Tibial nerve (tissue), 4 donors: Measurements from ENCODE around the gene BHLHA15. TPM values are rescaled to one million over a fixed set of nuclear protein-coding genes. Genes with fewer than 3 reads are reported as not detected.

Experiments used
- DNase-seq, 2 donors: peaks; one replicate each; pipeline ENCODE4 v3.0.0-alpha.2; 2019; ENCODE audit warnings: low spot score in 2 of 2
- H3K27ac ChIP-seq, 4 donors: fragments of 200-600 bp; sonication (generic) in 3 of 4; one replicate each; pipeline ENCODE4 v1.5.1; 2017 to 2019; ENCODE audit warnings: mild to moderate bottlenecking in 1 of 4
- H3K27me3 ChIP-seq, 2 donors: fragments of 200-600 bp; sonication (generic) in 1 of 2; one replicate each; pipeline versions ENCODE4 v1.5.1 to v1.6.0; 2017 to 2019
- H3K36me3 ChIP-seq, 3 donors: fragments of 200-600 bp; sonication (generic); one replicate each; pipeline ENCODE4 v1.5.1; 2018 to 2019
- H3K4me1 ChIP-seq, 4 donors: fragments of 200-600 bp; sonication (generic) in 3 of 4; one replicate each; pipeline ENCODE4 v1.5.1; 2017 to 2019
- H3K4me3 ChIP-seq, 4 donors: fragments of 200-600 bp; sonication (generic) in 3 of 4; one replicate each; pipeline ENCODE4 v1.5.1; 2017 to 2019; ENCODE audit warnings: mild to moderate bottlenecking in 1 of 4, moderate library complexity in 1 of 4
- H3K9me3 ChIP-seq, 4 donors: fragments of 200-600 bp; sonication (generic) in 3 of 4; one replicate each; pipeline ENCODE4 v1.5.1; 2017 to 2019
- EP300 ChIP-seq, 2 donors: sonication (generic); formaldehyde crosslinking; IDR thresholded peaks; one replicate each; pipeline ENCODE4 v1.6.1; 2017; ENCODE audit warnings: antibody characterized with exemption in 2 of 2, mild to moderate bottlenecking in 1 of 2
- POLR2A ChIP-seq, 2 donors: fragments of 450-650 bp; IDR thresholded peaks; one replicate each; pipeline ENCODE4 v1.6.1; 2017; ENCODE audit warnings: antibody characterized with exemption in 2 of 2, mild to moderate bottlenecking in 2 of 2, moderate library complexity in 2 of 2
- WGBS, 2 donors: methylation state at CpG; one replicate each; pipeline ENCODE4 v1.1.5; 2018; 5-methylcytosine and 5-hydroxymethylcytosine counted together
- total RNA-seq, 4 donors: library from RNA; depleted of rRNA; stranded (reverse); fragments of >200 nt; gene quantifications; one replicate each; pipeline ENCODE4 v1.1.0, GENCODE V29; 2016
- TF ChIP-seq, protein P1 (sequence below), 5 experiments: fragments of 200-600 bp in 3 of 5; fragments of 450-650 bp in 2 of 5; sonication (generic) in 3 of 5; IDR thresholded peaks; one replicate each; pipeline ENCODE4 v1.5.1; 2016 to 2019; ENCODE audit warnings: antibody characterized with exemption in 5 of 5, mild to moderate bottlenecking in 3 of 5, moderate library complexity in 2 of 5

BHLHA15 gene
- total RNA-seq, result not detected

DNA sequence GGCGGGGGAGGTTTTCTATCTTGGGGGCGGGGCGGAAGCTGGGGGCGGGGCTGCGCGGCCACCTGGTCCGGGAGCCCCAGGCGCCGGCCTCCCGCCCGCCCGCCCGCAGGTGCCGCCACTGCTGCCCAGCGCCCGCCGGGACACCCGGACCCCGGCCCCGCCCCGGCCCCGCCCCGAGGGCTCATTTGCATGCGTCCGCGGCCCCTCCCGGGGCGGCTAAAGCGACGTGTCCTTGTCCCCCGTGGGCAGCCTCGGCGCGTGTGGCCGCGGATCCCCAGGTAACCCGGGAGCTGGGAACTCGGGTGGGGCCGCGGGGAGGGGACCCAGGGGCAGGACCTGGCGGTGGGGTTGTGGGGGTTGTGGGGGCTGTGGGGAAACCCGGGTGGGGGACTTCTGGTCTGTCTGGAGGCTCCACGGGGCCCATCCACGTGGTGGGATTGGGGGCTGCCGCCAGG is at the start of gene BHLHA15:
Gene BHLHA15 (plus strand): TSS at position 219 of the 455 bp plus-strand sequence. CDS start 871 bp downstream, outside the sequence.
- TF ChIP-seq POLR2A (IDR thresholded peaks at IDR 0.05) (no peak), EP300 (IDR thresholded peaks at IDR 0.05) (no peak)
- TF ChIP-seq, protein P1, sequence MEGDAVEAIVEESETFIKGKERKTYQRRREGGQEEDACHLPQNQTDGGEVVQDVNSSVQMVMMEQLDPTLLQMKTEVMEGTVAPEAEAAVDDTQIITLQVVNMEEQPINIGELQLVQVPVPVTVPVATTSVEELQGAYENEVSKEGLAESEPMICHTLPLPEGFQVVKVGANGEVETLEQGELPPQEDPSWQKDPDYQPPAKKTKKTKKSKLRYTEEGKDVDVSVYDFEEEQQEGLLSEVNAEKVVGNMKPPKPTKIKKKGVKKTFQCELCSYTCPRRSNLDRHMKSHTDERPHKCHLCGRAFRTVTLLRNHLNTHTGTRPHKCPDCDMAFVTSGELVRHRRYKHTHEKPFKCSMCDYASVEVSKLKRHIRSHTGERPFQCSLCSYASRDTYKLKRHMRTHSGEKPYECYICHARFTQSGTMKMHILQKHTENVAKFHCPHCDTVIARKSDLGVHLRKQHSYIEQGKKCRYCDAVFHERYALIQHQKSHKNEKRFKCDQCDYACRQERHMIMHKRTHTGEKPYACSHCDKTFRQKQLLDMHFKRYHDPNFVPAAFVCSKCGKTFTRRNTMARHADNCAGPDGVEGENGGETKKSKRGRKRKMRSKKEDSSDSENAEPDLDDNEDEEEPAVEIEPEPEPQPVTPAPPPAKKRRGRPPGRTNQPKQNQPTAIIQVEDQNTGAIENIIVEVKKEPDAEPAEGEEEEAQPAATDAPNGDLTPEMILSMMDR (IDR thresholded peaks at IDR 0.05), result no peak

DNA sequence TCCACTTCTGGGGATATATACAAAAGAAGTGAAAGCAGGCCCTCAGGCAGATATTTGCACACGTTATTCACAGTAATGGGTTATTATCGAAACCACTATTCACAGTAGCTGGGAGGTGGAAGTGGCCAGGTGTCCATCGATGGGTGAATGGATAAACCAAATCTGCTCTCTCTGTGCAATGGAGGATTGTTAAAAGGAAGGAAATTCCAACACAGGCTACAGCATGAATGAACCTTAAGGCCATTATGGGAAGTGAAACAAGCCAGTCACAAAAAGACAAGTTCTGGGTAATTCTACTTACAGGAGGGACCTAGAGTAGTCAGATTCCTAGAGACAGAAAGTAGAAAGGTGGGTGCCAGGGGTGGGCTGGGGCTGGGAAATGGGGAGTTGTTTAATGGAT is 48.5 kb upstream of the BHLHA15 start:
- TF ChIP-seq EP300 (IDR thresholded peaks at IDR 0.05), result no peak
- TF ChIP-seq, protein P1 (IDR thresholded peaks at IDR 0.05), result no peak
- no peak for TF ChIP-seq POLR2A (IDR thresholded peaks at IDR 0.05)
- 82 to 85% methylated on average over 3 of the region's 3 CpGs for WGBS, 2 donors
- no peak overlapping the region for H3K27ac ChIP-seq
- peaks cover 0 to 11% (median 0%) of the 10 kb centered on the region in 3 donors for H3K36me3 ChIP-seq
- no peaks in the 10 kb centered on the region for H3K27me3 ChIP-seq
- H3K4me3 ChIP-seq, result no peak overlapping the region
- no peaks in the 10 kb centered on the region for H3K9me3 ChIP-seq
- peaks cover 0 to 8% (median 0%) of the 10 kb centered on the region in 4 donors for H3K4me1 ChIP-seq
- DNase-seq, result no peak

More for the DNA sequence above, at the start of gene BHLHA15:
- no peaks in the 10 kb centered on the region for H3K9me3 ChIP-seq
- WGBS, 2 donors, result 0 to 8% methylated on average over 2 to 11 of the region's 45 CpGs
- no peak within 1 kb of the TSS for H3K27ac ChIP-seq
- DNase-seq, result no peak
- peak within 1 kb of the TSS in 3 of 4 donors; percentile 18 to 41 (median 19) for H3K4me3 ChIP-seq
- H3K4me1 ChIP-seq, result peaks cover 0 to 21% (median 0%) of the 10 kb centered on the region in 4 donors
- peaks cover 0 to 36% (median 0%) of the 10 kb centered on the region in 3 donors for H3K36me3 ChIP-seq
- peaks cover 0 to 10% of the 10 kb centered on the region in 2 donors for H3K27me3 ChIP-seq

DNA sequence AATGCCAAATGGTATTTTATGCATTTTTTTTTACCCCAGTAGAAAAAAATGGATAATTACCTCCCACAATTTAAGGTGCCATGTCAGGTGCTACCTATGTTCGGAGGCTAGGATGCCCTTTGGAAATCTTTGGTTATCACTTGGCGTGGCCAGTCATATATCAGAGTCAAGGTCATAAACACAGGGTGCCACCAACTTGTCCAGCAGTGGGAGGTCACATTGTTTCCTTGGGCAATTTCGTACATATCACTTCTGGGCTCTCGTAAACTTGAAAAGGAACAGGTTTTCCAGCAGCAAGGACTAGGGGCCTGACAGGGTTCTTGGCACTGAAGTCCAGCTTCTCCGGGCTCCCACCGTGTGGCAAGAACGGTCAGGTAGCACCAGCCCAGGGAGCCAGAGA is 48.0 kb upstream of the BHLHA15 start:
- TF ChIP-seq EP300 (IDR thresholded peaks at IDR 0.05) (no peak), POLR2A (IDR thresholded peaks at IDR 0.05) (no peak)
- TF ChIP-seq, protein P1 (IDR thresholded peaks at IDR 0.05), result no peak
- no peak for DNase-seq
- Histone ChIP-seq H3K27me3 (no peaks in the 10 kb centered on the region), H3K27ac (no peak overlapping the region), H3K4me3 (no peak overlapping the region), H3K36me3 (peaks cover 0 to 6% (median 0%) of the 10 kb centered on the region in 3 donors), H3K4me1 (peaks cover 0 to 8% (median 0%) of the 10 kb centered on the region in 4 donors), H3K9me3 (no peaks in the 10 kb centered on the region)
- 75 to 77% methylated on average over 7 of the region's 7 CpGs for WGBS, 2 donors

DNA sequence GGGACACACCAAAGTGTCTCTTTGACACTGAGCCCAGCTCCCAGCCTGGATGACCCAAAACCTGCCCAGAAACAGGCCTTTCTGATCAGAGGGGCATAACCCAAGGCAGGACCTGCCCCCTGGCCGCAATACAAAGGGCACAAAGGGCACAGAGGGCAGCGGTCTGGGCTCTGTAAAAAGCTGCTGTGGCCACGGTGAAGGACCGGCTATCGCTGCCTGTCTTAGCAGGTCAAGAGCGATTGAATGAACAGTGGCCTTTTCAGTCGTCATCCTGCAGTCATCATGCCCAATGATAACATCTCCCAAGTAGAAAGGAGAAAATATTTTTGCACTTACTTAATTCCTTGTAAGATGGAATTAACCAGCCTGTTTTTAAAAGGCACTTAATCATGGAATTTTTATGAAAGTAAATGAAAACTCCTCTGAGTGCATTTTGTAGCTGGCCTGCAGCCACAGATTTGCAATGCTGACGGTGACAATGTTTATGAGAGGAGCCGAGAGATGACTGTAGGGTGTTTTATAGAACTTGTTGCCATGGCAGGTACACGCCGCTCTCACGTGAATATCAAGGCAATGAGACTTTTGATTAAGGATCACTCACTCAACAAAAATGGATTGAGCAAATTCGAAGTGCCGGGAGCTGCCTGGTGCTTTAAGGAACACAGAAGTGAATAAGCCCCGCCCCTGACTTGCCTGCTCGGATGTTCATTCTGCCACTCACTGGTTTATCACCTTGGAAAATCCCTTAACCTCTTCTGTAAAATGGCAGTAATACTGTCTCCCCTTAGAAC is 47.3 kb upstream of the BHLHA15 start:
- H3K4me1 ChIP-seq, result peaks cover 0 to 8% (median 0%) of the 10 kb centered on the region in 4 donors
- no peak overlapping the region for H3K27ac ChIP-seq
- no peaks in the 10 kb centered on the region for H3K9me3 ChIP-seq
- no peak for TF ChIP-seq POLR2A (IDR thresholded peaks at IDR 0.05)
- TF ChIP-seq, protein P1 (IDR thresholded peaks at IDR 0.05), result no peak
- H3K4me3 ChIP-seq, result no peak overlapping the region
- 62% methylated on average over 16 of the region's 16 CpGs for WGBS, 2 donors
- DNase-seq, result no peak
- H3K36me3 ChIP-seq, result peaks cover 0 to 5% (median 0%) of the 10 kb centered on the region in 3 donors
- H3K27me3 ChIP-seq, result no peaks in the 10 kb centered on the region
